GM11168 (cell line): ENCODE results near the gene CYP26A1.
"Not testable (repeated sequence)": the region's sequence is repeated elsewhere in the genome, so short reads cannot be mapped to it uniquely, and the experiment has no call there.

Source experiments
- in situ Hi-C: fragments of 300-500 bp; cut with MboI; formaldehyde crosslinking; loops from one replicate; pipeline ENCODE4 v1.12.0; 2022; ENCODE audit warnings: low sequenced_read_pairs; ENCODE audit not compliant: unreplicated experiment

CYP26A1 gene

DNA sequence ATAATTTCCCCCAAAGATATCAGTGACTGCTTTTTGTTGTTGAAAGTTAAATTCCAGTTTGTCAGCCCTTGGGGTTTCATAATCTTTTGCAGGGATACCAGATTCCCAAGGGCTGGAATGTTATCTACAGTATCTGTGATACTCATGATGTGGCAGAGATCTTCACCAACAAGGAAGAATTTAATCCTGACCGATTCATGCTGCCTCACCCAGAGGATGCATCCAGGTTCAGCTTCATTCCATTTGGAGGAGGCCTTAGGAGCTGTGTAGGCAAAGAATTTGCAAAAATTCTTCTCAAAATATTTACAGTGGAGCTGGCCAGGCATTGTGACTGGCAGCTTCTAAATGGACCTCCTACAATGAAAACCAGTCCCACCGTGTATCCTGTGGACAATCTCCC lies 3.2 kb downstream of the CYP26A1 start:
- in situ Hi-C loops: loop anchor here (25.0 kb wide), 1 partner anchor 410 kb away; the partner anchor contains the start of genes CEP55 and MYOF

DNA sequence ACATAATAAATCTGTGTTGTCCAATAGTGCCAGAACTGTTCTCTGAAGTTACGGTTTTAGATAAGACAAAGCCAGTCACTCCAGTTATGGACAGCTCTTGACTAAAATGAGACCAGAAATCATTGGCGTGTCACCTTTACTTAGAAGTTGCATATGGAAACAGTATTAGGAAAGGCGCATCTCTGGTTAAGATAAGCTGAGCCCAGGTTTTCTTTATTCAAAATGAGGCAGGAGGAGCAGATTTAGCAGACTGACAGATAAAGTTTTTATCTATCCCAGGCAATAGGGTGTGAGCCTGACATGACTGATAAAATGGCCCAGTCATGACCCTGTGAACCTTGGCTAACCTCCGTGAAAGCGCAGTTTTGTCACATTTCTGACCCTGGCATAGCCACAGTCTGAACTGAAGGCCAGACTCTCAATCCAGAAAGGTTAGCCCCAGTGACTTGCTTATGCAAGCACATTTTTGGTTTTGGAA lies 4.2 kb downstream of the CYP26A1 start:
- in situ Hi-C loops: loop anchor here (25.0 kb wide), 1 partner anchor 409 kb away; the partner anchor contains the start of genes CEP55 and MYOF

DNA sequence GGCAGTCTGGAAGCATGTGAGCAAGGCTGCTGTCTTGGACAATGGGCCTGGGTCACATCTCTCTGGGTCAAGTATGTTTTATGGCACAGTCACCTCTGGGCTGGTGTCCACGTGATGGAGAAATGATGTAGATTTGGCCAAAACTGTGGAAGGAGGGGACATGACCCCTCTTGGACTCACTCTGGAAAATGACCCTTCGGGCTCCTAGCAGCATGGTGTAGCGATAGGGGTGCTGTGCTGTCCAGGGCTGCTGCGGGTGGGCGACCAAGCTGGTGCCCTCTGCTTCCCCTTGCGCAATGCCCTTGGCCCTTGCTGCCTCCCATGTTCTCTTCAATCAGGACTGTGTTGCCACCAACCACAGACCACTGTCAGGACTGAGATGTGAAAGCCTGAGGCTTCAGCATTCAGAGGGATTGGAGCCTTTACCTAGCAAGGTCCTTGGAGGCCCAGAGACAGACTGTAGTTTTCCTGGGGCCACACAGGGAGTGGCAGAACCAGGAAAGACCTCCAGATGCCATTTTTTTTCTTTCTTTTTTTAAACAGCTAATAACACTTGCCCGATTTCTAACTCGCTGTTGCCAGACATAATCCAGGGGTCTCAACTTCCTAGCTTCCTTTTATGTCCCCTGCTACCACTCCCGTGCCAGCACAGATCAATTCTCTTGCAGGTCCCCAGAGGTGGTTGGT lies 6.1 kb downstream of the CYP26A1 start:
- in situ Hi-C loops: loop anchor here (25.0 kb wide), 1 partner anchor 407 kb away; the partner anchor contains the start of genes CEP55 and MYOF

DNA sequence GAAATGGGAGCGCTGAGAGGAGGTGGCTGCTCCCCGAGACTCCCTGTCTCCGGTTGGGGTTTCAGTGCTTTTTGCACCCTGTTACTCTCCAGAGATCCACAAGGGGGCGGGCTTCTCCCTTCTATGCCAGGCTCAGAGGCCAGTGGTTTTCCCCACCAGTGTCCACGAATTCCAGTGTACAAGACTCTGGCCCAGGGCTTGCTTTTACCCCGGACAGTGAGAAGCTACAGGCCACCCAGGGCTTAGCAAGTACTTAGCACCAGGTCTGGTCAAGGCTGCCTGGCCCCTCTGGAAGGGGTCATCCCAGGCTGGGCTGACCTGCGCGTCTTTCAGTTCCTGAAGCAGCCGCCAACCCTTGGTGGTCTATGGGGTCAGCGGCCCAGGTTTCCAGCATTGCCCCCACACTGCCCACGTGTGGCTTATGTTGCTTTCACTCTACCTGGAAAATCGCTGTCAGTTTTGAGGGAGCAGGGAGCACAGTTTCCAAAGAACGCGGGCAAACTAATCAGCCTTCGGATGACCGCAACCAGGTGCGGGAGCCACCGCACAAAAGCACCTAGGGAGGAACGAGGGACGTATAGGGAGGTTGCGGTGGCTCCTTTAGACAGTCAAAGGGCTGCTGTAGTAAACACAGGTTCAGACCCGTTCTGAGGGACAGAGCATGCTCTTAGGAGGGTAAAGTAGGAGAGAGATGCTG lies 6.8 kb downstream of the CYP26A1 start:
- in situ Hi-C loops: loop anchor here (25.0 kb wide), 1 partner anchor 407 kb away; the partner anchor contains the start of genes CEP55 and MYOF

DNA sequence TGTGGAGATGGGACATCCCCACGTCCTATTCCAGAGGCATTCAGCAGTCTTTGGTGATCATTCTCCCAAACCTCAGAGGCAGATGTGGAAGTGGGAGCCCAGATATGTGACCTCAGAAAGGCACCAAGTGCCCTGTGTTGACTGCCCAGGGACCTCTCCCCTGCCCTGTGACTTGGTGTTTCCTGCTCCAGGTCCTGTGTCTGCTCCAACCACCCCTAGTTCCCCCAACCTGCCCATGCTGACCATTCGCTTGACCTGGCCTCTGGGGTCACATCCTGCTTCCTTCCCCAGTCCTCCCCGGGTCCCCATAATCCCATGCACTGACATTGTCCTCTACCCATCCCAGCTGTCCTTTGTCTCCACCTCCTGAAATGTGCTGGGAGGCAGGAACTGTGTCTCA lies 7.6 kb downstream of the CYP26A1 start:
- in situ Hi-C loops: loop anchor here (25.0 kb wide), 1 partner anchor 406 kb away; the partner anchor contains the start of genes CEP55 and MYOF

DNA sequence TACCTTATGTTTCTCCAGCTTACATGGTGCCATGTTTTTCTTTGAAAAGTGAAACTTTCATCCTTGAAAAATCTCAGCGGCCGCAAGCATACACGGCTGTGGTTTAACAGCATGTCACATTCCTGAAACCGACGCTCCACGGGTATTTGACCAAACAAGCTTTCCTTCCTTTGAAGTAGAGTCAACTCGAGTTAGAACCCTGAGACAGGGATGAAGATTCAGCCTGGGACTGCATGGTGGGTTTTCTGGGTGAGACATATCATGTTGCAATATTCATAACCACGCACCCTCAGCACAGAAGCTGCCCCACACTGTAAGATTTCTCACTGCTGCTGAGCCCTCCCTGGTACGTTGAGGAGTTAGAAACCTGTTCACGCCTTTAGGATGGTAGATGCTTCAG lies 8.1 kb downstream of the CYP26A1 start:
- in situ Hi-C loops: loop anchor here (25.0 kb wide), 1 partner anchor 405 kb away; the partner anchor contains the start of genes CEP55 and MYOF

DNA sequence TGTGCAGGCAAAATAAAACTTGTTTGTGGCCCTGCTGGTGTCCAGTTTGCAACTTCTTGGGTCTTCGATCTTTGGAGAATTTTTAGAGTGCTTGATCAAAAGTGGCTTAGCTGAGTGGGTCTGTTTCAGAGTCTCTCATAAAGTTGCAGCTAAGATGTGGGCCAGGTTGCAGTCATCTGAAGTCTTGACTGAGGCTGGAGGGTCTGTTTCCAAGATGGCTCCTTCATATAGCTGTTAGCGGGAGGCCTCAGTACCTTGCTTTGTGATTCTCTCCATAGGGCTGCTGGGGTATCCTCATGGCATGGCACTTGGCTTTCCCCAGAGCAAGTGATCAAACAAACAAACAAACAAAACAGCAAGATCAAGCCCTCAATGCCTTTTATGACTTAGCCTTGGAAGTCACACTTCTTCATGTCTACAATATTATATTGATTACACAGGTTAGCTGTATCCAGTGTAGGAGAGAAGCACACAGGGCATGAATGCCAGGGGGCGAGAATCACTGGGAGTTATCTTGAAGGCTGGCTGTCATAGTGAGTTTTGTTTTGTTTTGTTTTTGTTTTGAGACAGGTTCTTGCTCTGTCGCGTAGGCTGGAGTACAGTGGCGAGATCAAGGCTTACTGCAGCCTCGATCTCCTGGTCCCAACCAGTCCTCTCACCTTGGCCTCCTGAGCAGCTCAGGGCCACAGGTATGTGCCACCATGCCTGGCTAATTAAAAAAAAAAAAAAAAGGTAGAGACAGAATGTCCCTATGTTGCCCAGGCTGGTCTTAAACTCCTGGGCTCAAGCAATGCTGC lies 10.2 kb downstream of the CYP26A1 start:
- in situ Hi-C loops: loop anchor here (25.0 kb wide), 1 partner anchor 403 kb away; the partner anchor contains the start of genes CEP55 and MYOF

DNA sequence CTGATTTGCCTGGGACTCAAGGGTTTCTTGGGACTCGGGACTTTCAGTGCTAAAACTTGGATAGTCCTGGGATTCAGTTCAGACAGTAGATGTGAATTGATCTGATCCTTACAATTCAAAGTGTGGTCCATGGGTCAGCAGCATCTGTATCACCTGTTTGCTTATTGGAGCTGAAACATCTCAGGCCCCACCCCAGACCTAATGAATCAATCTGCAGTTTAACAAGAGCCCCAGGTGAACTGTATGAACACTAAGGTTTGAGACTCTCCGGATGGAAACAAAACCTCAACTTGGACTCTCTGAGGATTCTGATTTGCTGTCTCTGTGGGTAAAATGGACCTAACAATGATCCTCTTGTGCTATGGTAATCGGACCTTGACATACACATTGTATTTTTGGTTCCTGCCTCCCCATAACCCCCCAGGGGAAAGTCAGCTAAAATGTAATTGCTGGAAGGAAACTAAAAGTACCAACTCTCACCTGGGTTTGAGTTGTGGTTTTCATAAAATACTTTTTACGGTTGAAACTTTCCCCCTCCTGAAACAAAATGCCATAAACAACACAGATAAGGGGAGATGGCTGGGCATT lies 11.7 kb downstream of the CYP26A1 start:
- in situ Hi-C loops: loop anchor here (25.0 kb wide), 1 partner anchor 402 kb away; the partner anchor contains the start of genes CEP55 and MYOF

DNA sequence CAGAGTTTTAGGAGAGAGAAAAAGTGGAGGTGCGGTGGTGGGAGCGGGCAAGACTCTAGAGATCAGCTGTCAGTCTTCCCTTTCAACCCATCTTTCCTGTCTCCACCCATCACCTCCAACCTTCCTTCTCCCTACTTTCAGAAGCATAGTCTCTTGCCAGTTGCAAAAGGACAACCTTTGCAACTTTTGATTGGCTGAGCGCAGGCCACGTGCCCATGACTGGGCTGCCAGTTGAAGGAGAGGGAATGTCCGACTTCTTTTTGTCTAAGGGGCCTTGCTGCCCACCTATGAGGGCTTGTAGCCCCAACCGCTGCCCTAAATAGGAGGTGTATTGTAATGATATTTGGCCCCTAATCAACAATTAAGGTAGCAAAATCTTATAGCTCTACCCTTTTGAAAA lies 12.6 kb downstream of the CYP26A1 start:
- in situ Hi-C loops: loop anchor here (25.0 kb wide), 1 partner anchor 401 kb away; the partner anchor contains the start of genes CEP55 and MYOF

DNA sequence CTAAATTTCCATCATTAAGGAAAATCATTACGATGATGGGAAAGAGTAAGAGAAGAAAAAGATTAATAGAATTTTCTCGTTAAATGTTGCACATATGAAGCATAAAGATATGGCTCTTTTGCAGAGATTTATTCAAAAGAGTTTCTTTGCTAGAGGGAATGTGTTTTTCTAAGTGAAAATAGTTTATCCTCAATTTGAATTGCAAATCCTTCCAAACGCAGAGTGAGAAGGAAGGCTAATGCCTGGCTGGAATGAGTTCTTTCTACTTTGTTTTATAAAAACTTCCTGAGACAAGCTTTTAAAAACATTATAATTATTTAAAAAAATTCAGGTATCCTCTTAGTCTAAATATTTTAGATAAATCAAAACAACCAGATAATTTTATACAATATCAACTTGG lies 14.2 kb downstream of the CYP26A1 start:
- in situ Hi-C loops: loop anchor here (25.0 kb wide), 1 partner anchor 399 kb away; the partner anchor contains the start of genes CEP55 and MYOF

DNA sequence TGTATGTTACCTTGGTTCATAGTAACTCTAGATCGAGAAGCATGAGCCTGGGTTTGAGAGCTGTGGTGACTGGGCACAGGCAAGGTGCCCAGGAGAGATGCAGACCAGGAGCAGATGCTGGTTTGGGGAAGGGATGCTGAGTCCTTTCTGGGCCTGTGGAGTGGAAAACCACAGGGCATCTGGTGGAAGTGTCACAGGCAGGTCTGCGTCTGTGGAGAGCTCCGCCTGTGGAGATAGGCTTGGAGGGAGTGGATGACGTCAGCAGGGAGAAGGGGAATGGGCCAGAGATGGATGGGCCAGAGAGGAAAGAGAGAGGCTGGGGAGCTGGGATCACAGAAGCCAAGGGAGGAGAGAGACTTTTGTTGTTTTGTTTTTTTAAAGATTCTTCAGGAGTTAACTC lies 14.8 kb downstream of the CYP26A1 start:
- in situ Hi-C loops: loop anchor here (25.0 kb wide), 1 partner anchor 399 kb away; the partner anchor contains the start of genes CEP55 and MYOF

DNA sequence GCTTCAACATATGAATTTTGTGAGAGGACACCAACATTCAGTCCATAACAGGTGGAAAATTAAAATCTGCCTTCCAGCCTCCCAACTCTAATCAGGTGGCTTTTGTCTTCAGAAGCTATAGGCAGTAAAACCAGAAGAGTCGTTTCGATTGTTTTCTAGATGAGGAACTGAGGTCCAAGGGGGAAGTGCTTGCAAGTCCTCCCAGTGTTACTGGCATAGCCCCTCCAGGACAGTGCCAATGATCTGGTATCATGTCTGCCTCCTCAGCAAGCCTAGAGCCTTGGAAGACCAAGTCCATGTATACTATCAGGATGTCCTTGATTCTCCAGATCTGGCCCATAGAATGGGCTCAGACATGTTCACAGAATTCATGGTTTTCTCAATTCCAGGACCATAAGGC lies 16.9 kb downstream of the CYP26A1 start:
- in situ Hi-C loops: loop anchor here (25.0 kb wide), 1 partner anchor 397 kb away; the partner anchor contains the start of genes CEP55 and MYOF

DNA sequence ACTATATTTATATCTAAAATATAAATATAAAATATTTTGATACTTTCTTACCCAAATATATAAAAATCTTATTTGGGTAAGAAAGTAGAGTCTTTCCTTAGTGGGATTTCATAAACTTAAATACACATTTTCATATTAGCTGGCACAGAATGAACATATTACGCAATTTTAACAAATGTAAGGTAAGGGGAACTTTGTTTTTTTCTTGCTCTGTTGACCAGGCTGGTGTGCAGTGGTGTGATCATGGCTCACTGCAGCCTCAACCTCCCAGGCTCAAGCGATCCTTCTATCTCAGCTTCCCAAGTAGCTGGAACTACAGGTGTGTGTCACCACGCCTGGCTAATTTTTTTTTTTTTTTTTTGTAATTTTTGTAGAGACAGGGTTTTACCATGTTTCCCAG lies 18.3 kb downstream of the CYP26A1 start:
- in situ Hi-C loops: loop anchor here (25.0 kb wide), 1 partner anchor 395 kb away; the partner anchor contains the start of genes CEP55 and MYOF

DNA sequence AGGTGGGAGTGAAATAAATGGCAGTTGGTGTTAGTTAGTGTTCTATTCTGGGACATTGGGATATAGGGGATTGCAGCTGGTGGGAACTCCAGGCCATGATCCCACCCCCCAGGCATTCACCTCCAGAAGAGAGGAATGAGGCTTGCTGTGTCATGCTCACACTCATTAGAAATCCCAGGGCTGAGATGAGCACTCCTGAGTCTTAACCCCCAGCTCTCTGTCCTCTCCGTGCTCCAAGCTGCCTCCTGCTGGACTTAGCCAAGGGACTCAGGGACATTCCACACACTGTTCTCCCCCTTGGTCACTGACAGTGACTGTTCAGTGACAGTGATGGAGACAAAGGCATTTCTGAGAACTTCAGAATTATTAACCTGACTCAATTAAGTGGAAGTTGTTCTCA lies 21.5 kb downstream of the CYP26A1 start:
- in situ Hi-C loops: loop anchor here (25.0 kb wide), 1 partner anchor 392 kb away; the partner anchor contains the start of genes CEP55 and MYOF

DNA sequence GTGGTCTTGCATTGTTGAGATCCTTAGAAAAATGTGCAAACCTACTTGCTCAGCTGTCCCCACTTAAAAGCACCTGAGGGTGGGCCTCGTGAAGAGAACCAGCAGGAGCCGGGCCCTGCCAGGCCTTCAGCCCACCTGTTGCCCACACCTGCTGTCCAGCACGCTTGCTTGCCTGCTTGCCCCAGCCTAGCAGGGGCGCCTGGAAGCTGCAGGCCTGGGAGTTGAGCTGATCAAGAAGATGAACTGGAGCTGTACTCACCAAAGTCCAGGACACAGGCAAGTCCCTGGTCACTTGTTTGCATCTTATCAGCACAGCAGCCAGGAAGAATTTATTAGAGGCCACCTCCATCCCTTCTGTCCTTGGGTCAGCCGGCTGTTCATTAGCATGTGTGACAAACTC lies 23.2 kb downstream of the CYP26A1 start:
- in situ Hi-C loops: loop anchor here (25.0 kb wide), 1 partner anchor 390 kb away; the partner anchor contains the start of genes CEP55 and MYOF

DNA sequence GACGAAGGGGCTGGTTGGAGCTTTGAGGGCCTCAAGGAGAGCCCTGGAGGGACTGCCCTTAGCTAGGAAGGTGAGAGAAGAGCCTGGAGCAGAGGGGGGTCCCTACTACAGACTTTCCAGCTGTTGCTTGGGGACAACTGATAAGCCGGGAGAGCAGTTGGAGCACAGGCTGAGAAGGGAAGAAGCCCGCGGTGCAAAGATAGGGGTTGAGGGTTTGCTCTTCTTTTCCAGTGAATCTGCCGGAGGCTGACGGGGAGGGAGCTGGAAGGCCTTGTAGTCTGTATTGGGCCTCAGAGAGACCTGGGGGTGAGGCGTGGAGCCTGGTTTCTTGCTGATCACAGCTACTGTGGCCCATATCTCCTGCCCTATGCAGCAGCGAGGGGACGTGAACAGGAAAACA lies 23.7 kb downstream of the CYP26A1 start:
- in situ Hi-C loops: loop anchor here (25.0 kb wide), 1 partner anchor 390 kb away; the partner anchor contains the start of genes CEP55 and MYOF

DNA sequence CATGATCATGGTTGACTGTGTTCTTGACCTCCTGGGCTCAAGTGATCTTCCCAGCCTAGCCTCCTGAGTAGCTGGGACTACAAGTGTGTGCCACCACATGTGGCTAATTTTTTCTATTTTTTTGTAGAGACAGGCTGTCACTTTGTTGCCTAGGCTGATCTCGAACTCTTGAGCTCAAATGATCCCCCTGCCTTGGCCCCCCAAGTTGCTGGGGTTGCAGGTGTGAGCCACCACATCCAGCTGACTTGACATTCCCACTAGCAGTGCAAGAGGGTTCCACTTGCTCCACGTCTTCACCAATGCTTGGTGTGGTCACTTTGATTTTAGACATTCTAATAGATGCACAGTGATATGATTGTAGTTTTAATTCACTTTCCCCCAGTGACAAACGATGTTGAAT lies 25.1 kb downstream of the CYP26A1 start:
- in situ Hi-C loops: loop anchor here (25.0 kb wide), 1 partner anchor 388 kb away; the partner anchor contains the start of genes CEP55 and MYOF

DNA sequence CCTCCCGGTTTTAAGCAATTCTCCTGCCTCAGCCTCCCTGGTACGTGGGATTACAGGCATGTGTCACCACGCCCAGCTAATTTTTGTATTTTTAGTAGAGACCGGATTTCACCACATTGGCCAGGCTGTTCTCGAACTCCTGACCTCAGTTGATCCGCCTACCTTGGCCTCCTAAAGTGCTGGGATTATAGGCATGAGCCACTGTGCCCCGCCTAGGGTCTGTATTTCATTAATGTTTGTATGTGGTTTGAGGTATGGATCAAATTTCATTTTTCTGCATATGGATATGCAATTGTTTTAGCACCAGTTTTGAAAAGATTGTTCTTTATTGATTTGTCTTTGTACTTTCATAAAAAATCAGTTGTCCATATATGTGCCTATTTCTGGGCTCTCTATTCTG lies 26.0 kb downstream of the CYP26A1 start:
- in situ Hi-C loops: loop anchor here (25.0 kb wide), 1 partner anchor 388 kb away; the partner anchor contains the start of genes CEP55 and MYOF

DNA sequence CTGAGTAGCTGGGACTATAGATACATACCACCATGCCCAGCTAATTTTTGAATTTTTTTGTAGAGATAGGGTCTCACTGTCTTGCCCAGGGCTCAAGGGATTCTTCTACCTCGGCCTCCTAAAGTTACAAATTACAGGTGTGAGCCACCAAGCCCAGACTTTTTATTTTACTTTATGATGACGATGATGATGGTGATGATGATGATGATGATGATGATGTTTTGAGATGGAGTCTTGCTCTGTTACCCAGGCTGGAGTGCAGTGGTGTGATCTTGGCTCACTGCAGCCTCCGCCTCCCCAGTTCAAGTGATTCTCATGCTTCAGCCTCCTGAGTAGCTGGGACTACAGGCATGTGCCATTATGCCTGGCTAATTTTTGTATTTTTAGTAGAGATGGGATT lies 27.5 kb downstream of the CYP26A1 start:
- in situ Hi-C loops: not testable (repeated sequence)
